Right hindlimb (tissue), 1 donor: ENCODE data around the gene NEDD4L.
A peak's percentile ranks its signal among the peaks of the same experiment; 100 is the strongest.

Experiments used
- DNase-seq: peaks from one replicate; pipeline ENCODE4 v3.0.0-alpha.2; 2018

The NEDD4L gene

DNA sequence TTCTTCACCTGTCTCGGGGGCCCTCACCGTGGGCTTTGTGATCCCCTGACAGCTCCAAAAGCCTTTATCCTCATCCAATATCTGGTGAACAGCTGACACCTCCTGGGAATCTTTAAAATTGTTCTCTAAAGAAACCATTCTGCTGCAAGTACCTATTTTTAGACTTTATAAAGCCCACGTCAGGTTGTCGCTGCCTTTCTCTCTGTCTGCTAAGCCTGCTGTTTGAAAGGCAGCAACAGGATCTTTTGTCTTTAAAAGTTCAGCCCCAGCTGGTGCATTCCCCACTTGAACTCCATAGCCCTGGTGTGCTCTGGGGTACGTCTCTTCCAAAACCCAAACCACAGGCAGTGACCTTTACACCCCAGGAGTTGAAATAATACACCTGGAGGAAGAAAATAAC is 145.0 kb downstream of the NEDD4L start:
- DNase-seq: no peak

GRCh38 chr18:58190842-58191530 is 147.0 kb downstream of the NEDD4L start:
- no peak for DNase-seq

GRCh38 chr18:58191626-58192025 is 147.6 kb downstream of the NEDD4L start:
- no peak for DNase-seq

- DNase-seq: no peak
Measured at GRCh38 chr18:58192519-58192918, 148.5 kb downstream of the NEDD4L start.

- peak; percentile 58 for DNase-seq
Measured at GRCh38 chr18:58194028-58194427, 150.0 kb downstream of the NEDD4L start.

DNA sequence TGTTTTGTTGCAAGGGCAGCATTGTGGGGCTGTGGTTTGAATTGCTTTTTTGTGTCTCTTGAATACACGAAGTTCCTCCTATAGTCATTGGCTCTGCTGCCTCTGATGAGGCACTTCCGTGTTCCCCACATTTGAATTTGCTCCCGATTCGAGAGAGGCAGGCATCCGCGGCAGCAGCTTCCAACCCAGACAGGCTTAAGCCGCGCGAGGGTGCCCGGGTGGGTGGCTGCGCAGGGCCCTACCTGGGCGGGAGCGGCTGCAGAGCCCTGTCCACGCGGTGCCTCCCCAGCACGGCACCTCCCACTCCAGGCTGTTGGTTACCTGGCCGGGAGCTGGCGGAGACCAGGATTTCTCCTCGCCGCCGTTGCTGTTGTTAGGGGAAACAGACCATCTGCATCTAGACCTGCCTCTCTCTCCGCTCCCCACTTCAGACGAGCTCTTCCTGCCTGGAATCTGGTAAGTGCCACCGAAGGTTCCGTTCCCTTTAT is 151.3 kb downstream of the NEDD4L start:
- DNase-seq: no peak

DNA sequence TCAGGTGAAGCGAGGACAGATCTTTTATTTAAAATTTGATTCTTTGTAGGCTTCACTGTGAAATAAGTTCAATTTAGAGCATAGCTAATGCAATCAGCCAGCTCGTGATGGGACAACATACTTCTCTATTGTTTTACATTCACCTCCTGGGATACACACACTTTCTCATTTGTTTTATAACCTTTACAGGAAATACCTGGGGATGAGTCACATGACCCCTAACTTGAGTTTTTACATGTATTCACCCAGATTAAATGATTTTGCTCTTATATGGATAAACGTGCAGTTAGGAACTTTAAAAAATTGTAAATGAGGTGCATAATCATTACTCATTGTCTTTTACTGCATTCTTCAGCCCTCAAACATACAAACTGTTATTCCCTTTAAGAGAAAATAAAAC is 152.1 kb downstream of the NEDD4L start:
- DNase-seq: no peak

DNA sequence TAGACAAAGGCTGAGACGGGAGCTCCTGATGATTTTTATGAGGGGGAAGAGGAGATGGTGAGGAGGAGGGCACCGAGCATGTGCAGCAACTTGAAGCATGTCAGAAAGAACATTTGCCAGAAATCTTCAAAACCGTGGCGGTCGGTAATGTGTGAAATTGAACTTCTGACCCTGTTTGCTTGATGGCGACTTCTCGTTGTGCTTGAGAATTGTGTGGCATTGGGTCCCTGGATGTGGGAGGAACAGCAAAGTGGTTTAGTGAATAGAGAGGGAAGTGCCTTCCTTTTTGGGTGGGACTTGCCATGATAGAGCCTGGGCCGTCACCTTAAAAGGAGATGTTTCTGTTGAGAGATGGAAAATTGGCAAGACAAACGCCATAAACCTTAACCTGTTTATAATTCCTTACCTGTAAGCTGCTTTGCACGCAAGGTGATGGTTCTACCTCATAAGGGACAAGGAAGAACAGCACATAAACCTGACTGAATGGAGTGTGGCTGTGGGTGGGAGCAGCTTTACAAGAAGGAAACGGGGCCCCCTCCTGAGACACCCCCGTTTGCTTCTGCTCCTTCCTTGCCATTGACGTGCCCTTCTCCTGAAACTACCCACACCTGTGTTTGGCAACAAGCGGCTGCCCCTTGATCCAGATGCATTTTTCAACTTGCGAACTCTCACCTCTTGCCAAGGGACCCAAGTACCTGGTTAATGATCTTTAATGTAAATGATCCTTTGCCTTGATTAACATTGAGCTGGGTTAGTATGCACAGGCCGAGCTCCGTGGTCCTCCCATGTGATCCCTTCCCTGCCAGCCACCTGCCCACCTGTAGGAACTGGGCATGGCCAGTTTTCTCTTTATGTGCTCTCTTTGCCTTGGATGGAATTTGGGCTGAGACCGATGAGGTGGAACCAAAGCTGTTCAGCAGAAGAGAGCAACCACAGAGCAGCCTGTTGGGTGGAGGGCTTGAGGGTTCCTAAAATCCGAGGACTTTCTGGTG is 153.2 kb downstream of the NEDD4L start:
- DNase-seq: no peak

DNA sequence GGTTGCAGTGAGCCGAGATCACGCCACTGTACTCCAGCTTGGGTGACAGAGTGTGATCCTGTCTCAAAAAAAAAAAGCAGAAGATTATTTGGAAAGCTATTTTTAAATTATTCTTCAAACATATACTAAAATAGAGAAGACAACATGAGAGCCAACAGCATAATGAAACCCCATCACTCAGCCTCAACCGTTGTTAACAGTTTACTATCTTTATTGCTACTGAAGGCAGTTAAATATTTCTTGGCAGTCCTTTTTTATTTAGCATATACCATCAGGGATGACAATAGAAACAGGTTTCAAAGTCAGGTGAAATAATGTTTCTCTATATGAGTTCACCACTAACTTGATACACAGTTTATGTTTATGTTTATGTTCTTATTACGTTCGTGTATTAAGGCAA is 157.2 kb downstream of the NEDD4L start:
- no peak for DNase-seq

DNA sequence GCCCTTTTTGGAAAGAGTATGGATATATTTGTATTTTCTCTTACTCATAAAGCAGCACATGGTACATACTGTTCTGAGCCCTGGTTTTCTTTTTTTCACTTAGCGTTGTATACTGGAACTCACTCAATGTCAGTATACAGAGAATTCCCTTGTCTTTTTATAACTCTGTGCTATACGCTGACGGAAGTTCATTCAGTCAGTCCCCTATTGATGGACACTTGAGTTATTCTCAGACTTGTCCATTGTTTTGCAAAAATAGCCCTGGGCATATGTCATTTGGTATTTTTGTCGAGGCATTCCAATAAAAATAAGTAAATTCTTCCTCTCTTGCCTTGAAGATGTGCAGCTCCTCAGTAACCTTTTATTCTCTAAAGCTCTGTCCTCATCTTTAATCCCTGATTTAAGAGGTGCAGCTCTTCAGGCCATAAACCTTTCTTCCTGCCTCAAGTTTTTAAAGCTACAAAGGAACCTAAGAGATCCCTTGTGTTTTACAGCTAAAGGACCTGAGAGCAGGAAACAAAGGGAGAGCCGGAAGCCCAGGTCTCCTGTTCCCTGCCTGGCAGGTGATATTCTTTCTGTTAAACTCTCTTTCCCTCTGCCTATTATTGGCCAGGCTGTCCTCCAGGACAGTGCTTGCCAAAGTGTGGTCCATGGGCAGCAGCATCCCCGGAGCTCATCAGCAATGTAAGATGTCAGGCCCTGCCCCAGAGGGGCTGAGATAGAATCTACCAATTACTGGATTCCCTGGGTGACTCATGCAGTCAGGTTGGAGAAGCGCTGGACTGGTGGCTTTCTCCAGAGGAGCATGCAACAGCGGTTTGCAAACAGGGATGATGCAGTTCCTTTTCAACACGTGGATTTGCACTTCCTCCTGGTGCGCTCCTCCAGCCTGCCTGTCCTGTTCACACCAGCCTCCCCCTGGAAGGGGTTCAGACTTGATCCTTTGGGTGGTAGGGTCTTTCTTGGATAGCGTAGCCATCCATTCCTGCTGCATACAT is 158.0 kb downstream of the NEDD4L start:
- DNase-seq: no peak

DNA sequence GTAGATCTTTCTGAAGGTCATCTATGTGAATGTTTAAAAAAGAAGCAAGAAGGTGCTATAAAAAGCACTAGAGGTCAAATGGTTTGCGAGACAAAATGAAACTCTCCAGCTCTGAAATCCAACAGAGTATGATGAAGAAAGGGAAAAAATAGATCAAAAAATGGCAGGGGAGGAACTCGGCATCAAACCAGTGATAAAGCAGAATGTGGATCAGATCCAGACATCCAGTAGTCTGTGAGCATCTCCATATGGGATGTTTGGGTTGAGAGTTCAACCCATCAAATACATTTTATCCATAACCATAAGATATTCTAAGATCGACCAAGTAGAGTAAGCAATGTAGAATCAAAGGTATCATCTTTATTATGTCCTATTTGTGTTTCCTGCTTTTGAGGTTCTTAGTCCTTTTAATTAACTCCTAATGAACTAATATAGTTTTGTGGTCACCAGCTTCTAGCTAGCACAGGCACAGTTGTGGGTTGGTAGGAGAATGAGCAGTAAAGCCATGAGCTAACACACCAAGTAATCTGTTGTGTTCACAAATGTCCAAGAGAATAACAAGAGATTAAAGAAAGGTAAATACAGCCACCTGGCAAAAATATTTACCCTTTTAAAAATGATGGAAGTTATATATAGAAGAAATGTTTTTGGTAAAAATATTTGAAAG is 160.9 kb downstream of the NEDD4L start:
- no peak for DNase-seq

DNA sequence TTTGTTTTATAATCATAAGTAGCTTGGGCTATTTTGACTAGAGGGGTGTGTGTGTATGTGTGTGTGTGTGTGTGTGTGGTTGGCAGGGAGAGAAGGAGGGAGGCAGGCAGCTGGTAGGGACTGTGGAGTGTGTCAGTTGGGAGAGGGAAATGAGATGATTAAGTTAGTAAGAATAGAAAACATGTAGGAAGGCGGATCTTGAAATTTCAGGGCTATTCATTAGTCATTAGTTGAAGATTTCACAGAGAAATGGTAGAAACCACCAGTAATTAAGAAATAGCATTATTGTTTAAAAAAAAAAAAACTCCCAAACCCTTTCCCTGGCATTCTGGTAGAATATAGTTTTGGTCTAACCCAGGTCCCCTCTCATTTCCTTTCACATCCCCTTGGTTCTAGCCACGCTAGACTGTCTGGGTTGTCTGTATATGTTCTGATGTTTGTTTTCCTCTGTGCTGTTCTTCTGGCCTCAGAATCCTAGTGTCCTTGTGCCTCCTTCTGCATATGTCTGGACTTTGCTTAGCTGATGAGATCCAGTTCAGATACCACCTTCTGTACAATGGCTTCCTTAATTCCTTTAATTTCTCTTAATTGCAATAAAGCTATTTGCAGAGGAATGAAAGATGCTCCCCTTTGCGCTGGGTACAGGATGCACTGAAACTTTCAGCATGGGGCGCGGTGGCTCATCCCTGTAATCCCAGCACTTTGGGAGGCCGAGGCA is 161.6 kb downstream of the NEDD4L start:
- no peak for DNase-seq

- no peak for DNase-seq
Measured at GRCh38 chr18:58207520-58208152, 163.6 kb downstream of the NEDD4L start.

DNA sequence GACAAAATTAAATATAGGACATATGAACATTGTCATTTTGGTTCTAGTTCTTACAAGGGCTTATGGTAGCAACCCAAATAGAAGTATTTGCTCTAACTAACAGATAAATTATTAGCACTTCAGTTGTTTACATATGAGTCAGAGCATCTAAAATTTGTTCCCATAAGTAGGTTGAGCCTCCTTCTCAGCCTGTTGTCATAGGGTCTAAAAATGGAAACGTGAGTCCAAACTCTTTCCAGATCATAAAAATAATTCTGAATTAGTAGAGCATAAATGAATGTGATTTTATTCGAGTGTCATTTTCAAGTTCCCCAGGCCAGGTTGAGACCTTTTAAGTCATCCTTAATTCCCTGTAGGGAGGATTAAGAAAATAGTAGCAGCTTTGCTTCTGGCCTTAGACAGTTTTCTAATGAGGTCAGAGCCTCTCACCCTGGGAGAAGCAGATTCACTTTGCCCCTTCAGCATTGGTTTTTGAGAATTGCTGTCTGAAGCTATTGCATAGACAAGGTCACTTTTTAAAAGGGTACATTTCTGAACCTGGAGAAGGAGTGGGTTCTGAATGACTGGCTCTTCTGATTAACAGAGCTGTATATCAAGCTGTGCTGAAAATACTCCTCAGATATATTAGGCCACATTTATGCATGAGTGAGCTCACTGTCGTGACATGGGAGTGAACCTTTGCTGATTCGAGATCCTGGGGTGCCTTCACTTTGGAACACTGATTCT is 164.3 kb downstream of the NEDD4L start:
- DNase-seq: no peak

DNA sequence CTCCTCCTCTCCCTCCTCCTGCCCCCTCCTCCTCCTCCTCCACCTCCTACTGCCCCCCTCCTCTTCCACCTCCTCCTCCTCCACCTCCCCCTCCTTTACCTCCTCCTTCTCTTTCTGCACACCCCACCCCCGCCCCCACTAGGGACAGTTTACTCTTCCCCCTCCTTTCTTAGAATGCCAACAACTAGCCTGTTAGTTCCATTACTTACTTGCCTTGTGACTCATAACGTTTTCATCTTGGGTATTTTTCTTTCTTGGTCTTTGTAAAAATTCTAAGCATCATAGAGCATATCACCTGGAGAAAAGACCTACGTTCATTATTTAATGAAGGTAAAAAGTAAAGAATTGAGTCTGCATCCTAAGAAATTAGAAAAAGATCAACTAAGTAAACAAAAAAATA is 165.3 kb downstream of the NEDD4L start:
- no peak for DNase-seq

GRCh38 chr18:58211510-58211909 is 167.5 kb downstream of the NEDD4L start:
- DNase-seq: no peak

GRCh38 chr18:58212274-58212673 is 168.2 kb downstream of the NEDD4L start:
- DNase-seq: no peak

DNA sequence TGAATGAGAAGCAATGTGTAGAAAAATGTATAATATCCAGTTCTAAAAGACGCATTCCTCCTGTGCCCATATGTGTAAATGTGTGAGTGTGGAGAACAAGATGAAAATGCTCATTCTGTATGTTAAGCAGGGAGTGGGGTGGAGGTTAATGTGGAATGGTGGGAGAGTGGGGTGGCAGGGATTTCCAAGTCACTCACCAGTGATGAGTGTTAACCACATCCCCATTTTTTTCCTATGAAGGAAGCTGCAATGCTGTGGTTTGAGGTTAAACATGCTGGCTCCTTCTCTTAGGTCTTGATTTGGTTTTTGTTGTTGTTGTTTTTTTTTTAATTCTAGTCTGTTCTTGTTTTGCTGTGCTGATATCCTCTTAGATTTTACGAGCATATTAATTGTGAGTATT is 169.4 kb downstream of the NEDD4L start:
- DNase-seq: no peak

DNA sequence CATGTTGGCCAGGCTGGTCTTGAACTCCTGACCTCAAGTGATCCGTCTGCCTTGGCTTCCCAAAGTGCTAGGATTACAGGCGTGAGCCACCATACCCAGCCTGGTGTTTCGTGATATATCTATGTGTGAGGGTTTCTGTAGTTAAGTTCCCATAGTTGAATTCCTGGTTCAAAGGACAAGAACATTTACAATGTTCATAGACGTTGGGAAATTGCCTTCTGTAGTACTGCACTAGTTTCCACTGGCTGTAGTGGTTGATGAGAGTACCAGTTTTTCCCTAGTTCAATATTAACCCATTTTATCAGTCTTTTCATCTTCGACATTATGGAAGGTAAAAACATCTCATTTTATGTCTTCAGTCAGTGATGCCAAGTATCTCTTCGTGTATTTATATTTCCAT is 171.0 kb downstream of the NEDD4L start:
- no peak for DNase-seq

DNA sequence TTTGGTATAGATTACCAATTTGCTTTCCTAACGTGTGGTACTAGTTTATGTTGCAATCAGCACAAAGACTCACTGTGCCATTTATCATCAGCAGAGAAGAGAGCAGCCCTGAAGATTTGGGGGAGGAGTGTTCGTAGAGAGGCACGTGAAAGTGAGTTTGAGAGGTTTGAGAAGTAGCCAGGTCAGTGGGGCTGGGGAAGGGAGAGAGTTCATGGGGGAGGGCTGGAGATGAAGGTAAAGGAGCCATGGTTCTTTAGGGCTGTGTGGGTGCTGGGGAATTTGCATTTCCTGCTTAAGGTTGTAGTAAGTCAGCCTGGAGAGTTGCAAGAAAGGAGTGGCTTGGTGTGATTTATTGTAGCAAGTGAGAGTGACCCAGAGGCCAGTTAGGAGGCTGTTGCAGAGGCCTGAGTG is 172.1 kb downstream of the NEDD4L start:
- DNase-seq: no peak
